Panc1 (cell line): Measurements from ENCODE around the gene SORBS1. TPM values are rescaled to one million over a fixed set of nuclear protein-coding genes. Genes with fewer than 3 reads are reported as not detected.

Experiments
- ATAC-seq: fragments of 200-7000 bp; cut with Tn5 transposase; 2 replicates; pipeline ENCODE4 v1.9.1; 2020; ENCODE audit warnings: mild to moderate bottlenecking, moderate library complexity
- BruUV-seq: library from RNA; stranded (reverse); fragments of 400-500 nt; replicated peaks from 2 replicates; lab custom pipeline; 2021; lab: Mats Ljungman, UMichigan
- CTCF ChIA-PET: fragments of 300-600 bp; sonication (Branson Sonifier 250); formaldehyde crosslinking; loops from one replicate; lab custom pipeline; 2022; ENCODE audit warnings: antibody characterized with exemption; lab: Charles Lee
- POLR2A ChIA-PET: fragments of 300-600 bp; sonication (Branson Sonifier 250); formaldehyde crosslinking; loops from one replicate; lab custom pipeline; 2022; ENCODE audit warnings: antibody characterized with exemption; lab: Charles Lee
- DNase-seq: peaks from one replicate; pipeline ENCODE4 v3.0.0-alpha.2; 2010; ENCODE audit warnings: low read depth, low spot score
- H3K27ac ChIP-seq: 2 replicates; pipeline ENCODE4 v1.5.1; 2011; ENCODE audit warnings: mild to moderate bottlenecking, low read length, inconsistent platforms
- H3K27me3 ChIP-seq: fragments of 200-500 bp; sonication (Bioruptor generic); 2 replicates; pipeline ENCODE4 v1.6.0; 2014; ENCODE audit warnings: low read length, inconsistent platforms; ENCODE audit not compliant: control insufficient read depth, insufficient read depth
- H3K36me3 ChIP-seq: fragments of 200-500 bp; sonication (Bioruptor generic); 2 replicates; pipeline ENCODE4 v1.5.1; 2014; ENCODE audit warnings: inconsistent platforms, mild to moderate bottlenecking, low read length, moderate library complexity; ENCODE audit not compliant: control insufficient read depth, insufficient read depth
- H3K4me1 ChIP-seq: 2 replicates; pipeline ENCODE4 v1.5.1; 2011; ENCODE audit warnings: inconsistent platforms, mild to moderate bottlenecking, low read length, moderate library complexity; ENCODE audit not compliant: control insufficient read depth, insufficient read depth
- H3K4me3 ChIP-seq, 2 experiments: 2 replicates each; pipeline ENCODE4 v1.5.1; 2011 to 2012; ENCODE audit warnings: low read depth in 2 of 2, low read length in 2 of 2, mild to moderate bottlenecking in 2 of 2, inconsistent platforms in 1 of 2, moderate library complexity in 1 of 2
- H3K9me3 ChIP-seq: fragments of 200-500 bp; sonication (Bioruptor generic); 2 replicates; pipeline ENCODE4 v1.5.1; 2014; ENCODE audit warnings: low read depth, mild to moderate bottlenecking, inconsistent platforms, low read length, moderate library complexity; ENCODE audit not compliant: control insufficient read depth, insufficient read depth
- POLR2AphosphoS5 ChIP-seq: IDR thresholded peaks from 2 replicates; pipeline ENCODE4 v1.6.1; 2012; ENCODE audit warnings: mild to moderate bottlenecking, low read depth, low read length, moderate library complexity
- SIN3A ChIP-seq: IDR thresholded peaks from 2 replicates; pipeline ENCODE4 v1.6.1; 2012; ENCODE audit warnings: low read depth, mild to moderate bottlenecking, low read length, moderate library complexity, borderline replicate concordance; ENCODE audit not compliant: insufficient read depth
- TCF7L2 ChIP-seq: IDR thresholded peaks from 2 replicates; pipeline ENCODE4 v1.6.1; 2011; ENCODE audit warnings: mild to moderate bottlenecking, low read depth, low read length, inconsistent platforms
- in situ Hi-C: cut with HindIII; loops from 2 replicates; pipeline ENCODE4 v1.10.0; 2016; ENCODE audit warnings: low sequenced_read_pairs, low pct_unique_long_range_greater_than_20kb
- intact Hi-C: fragments of 100-400 bp; cut with micrococcal nuclease; formaldehyde crosslinking; loops from one replicate; pipeline ENCODE4 v1.10.0; 2022; ENCODE audit not compliant: unreplicated experiment
- total RNA-seq: library from RNA; stranded (reverse); gene quantifications from one replicate; pipeline ENCODE4 v1.2.1, GENCODE V29; 2021; ENCODE audit not compliant: unreplicated experiment
- TF ChIP-seq, protein P1 (sequence below), 2 experiments: IDR thresholded peaks; 2 replicates each; pipeline ENCODE4 v1.6.1; 2011 to 2012; ENCODE audit warnings: low read depth in 2 of 2, control low read depth in 1 of 2, low read length in 1 of 2, mild to moderate bottlenecking in 1 of 2, moderate library complexity in 1 of 2; ENCODE audit not compliant: insufficient read depth in 1 of 2
- TF ChIP-seq, protein P2 (sequence below): fragments of 450-650 bp; IDR thresholded peaks from 2 replicates; pipeline ENCODE4 v1.5.1; 2017; ENCODE audit warnings: mild to moderate bottlenecking

SORBS1 gene
- total RNA-seq, 1 experiment from 2014 or later = 29.4 TPM

DNA sequence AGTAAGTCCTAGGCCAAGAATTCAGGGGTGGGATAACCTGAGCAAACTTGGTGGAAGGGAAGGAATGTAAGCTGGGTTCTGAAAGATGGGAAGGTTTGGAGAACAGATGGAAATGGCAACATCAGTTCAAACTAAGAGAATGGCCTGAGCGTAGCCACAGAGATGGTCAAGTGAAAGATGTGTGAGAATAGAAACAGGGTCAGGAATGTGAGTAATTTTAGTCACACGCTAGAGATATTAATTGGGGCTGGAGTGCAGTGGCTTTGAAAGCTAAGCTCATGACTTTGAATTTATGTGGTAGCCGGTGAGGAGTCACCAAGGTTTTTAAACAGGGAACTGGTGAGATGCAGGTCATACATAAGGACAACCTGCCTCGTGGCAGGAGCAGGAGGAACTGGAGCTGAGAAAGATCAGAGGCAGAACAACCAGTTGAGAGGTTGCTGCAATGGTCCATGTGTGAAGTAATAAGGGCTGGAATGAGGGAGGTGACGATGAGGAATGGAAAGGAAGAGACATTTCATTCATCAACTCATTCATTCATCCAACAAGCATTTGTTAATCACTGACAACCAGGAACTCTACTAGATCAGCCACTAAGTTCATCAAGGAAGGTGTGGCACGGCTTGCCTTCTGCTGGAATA, 12.9 kb upstream of the SORBS1 start:
- ATAC-seq (no peak), DNase-seq (no peak)
- no peak overlapping the region for H3K27ac ChIP-seq
- TF ChIP-seq TCF7L2 (no peak), POLR2AphosphoS5 (no peak), SIN3A (no peak)
- no TSS peak for BruUV-seq
- H3K4me3 ChIP-seq = no peak overlapping the region
- H3K9me3 ChIP-seq = no peaks in the 10 kb centered on the region
- H3K27me3 ChIP-seq = no peaks in the 10 kb centered on the region; the same call in 1 of the 2 replicates
- H3K4me1 ChIP-seq = no peaks in the 10 kb centered on the region
- intact Hi-C loops (no loop called here), in situ Hi-C loops (no loop called here)
- ChIA-PET POLR2A (no interaction called here), CTCF (no interaction called here)
- H3K36me3 ChIP-seq = no peaks in the 10 kb centered on the region

DNA sequence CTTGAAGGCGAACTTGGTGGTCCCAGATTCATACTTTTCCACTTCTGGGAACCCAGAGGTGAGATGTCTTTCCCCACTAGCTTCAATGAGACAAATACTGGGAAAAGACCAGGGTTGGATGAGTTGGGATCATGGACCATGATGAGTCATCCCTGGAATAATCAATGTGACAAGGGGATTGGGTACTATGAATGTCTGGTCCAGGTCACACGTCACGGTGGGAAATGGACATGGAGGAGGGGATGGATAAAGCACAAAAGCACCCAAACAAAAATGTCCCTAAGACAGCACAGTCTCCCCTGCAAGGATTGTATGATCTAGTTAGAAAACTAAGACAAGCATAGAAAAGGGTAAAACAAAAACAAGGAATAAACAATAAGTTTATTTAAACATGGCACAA, 12.4 kb upstream of the SORBS1 start:
- Histone ChIP-seq H3K36me3 (no peaks in the 10 kb centered on the region), H3K27ac (no peak overlapping the region), H3K4me1 (no peaks in the 10 kb centered on the region), H3K4me3 (no peak overlapping the region), H3K27me3 (no peaks in the 10 kb centered on the region; the same call in 1 of the 2 replicates), H3K9me3 (no peaks in the 10 kb centered on the region)
- intact Hi-C loops (no loop called here), in situ Hi-C loops (no loop called here)
- TF ChIP-seq SIN3A (no peak), TCF7L2 (no peak), POLR2AphosphoS5 (no peak)
- TF ChIP-seq, protein P1, sequence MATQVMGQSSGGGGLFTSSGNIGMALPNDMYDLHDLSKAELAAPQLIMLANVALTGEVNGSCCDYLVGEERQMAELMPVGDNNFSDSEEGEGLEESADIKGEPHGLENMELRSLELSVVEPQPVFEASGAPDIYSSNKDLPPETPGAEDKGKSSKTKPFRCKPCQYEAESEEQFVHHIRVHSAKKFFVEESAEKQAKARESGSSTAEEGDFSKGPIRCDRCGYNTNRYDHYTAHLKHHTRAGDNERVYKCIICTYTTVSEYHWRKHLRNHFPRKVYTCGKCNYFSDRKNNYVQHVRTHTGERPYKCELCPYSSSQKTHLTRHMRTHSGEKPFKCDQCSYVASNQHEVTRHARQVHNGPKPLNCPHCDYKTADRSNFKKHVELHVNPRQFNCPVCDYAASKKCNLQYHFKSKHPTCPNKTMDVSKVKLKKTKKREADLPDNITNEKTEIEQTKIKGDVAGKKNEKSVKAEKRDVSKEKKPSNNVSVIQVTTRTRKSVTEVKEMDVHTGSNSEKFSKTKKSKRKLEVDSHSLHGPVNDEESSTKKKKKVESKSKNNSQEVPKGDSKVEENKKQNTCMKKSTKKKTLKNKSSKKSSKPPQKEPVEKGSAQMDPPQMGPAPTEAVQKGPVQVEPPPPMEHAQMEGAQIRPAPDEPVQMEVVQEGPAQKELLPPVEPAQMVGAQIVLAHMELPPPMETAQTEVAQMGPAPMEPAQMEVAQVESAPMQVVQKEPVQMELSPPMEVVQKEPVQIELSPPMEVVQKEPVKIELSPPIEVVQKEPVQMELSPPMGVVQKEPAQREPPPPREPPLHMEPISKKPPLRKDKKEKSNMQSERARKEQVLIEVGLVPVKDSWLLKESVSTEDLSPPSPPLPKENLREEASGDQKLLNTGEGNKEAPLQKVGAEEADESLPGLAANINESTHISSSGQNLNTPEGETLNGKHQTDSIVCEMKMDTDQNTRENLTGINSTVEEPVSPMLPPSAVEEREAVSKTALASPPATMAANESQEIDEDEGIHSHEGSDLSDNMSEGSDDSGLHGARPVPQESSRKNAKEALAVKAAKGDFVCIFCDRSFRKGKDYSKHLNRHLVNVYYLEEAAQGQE (IDR thresholded peaks at IDR 0.05; ENCODE audit: insufficient read depth in 1 of 2, low read depth in 2 of 2, low read length in 1 of 2) = no peak
- TF ChIP-seq, protein P2, sequence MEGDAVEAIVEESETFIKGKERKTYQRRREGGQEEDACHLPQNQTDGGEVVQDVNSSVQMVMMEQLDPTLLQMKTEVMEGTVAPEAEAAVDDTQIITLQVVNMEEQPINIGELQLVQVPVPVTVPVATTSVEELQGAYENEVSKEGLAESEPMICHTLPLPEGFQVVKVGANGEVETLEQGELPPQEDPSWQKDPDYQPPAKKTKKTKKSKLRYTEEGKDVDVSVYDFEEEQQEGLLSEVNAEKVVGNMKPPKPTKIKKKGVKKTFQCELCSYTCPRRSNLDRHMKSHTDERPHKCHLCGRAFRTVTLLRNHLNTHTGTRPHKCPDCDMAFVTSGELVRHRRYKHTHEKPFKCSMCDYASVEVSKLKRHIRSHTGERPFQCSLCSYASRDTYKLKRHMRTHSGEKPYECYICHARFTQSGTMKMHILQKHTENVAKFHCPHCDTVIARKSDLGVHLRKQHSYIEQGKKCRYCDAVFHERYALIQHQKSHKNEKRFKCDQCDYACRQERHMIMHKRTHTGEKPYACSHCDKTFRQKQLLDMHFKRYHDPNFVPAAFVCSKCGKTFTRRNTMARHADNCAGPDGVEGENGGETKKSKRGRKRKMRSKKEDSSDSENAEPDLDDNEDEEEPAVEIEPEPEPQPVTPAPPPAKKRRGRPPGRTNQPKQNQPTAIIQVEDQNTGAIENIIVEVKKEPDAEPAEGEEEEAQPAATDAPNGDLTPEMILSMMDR = no peak
- CTCF ChIA-PET = no interaction called here
- POLR2A ChIA-PET = no interaction called here
- no TSS peak for BruUV-seq
- ATAC-seq = no peak
- no peak for DNase-seq
